A549 treated with RU486 at 1 μM for 4 hours (cell line): Measurements from ENCODE around the gene CNMD. TPM values are rescaled to one million over a fixed set of nuclear protein-coding genes. Genes with fewer than 3 reads are reported as not detected.

Experiments used
- total RNA-seq: library from RNA; stranded (reverse); fragments of 200-300 nt; extraction: Qiagen RNA extraction; gene quantifications from 5 replicates; pipeline ENCODE4 v1.2.3, GENCODE V29; 2022; ENCODE audit warnings: low read depth

CNMD gene
- not detected in 5 replicates for total RNA-seq

DNA sequence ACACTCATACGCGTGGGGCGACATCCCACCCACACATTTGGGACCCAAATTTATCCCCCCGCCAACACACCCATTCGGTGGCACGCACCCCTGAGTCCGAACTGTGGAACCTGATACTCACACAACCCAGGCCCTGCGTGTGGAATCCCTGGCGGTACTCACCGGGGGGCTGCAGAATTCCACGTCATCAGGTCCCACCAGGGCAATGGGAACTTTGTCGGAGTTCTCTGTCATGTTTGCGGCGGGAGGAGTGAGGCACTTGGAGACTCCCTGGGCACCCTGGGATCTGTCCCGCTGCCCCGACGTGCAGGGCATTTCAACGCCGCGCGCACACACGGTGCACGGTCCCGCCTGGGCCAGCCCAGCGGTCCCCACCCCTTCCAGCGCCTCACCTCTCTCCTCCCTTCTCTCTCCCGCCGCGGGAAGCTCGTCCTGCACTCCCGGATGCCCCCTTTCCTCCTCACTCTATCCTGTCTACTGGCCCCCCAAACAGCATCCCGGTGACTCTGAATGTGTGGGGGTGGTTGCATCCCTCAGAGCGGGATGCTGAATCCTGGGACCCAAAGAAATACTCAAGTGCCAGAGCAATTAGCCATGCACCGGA is at the start of gene CNMD:
Gene CNMD (minus strand): TSS at position 353 of the 604 bp plus-strand sequence. CDS start 119 bp downstream, at position 234.

Other genes starting within 250 kb of the CNMD start
- 5.0 to 6.7 TPM (median 5.6 TPM) in 5 replicates for gene HNRNPA1L2, start 97.4 kb downstream of the CNMD start, total RNA-seq
- gene SUGT1, start 87.0 kb downstream of the CNMD start, total RNA-seq, result 29.0 to 46.0 TPM (median 43.5 TPM) in 5 replicates
- gene PCDH8, start 108.8 kb upstream of the CNMD start, total RNA-seq, result not detected in 5 replicates